Cardiac muscle cell (in vitro differentiated cells and primary cell): Measurements from ENCODE around the gene TFDP1. TPM values are rescaled to one million over a fixed set of nuclear protein-coding genes. Genes with fewer than 3 reads are reported as not detected.

ENCODE experiments used
- DNase-seq, 2 donors: peaks; one replicate each; pipeline versions ENCODE4 v3.0.0 to v3.0.0-alpha.2; 2010 to 2017; ENCODE audit warnings: low read depth in 1 of 2, low spot score in 1 of 2
- H3K27ac ChIP-seq: fragments of 200-600 bp; sonication (generic); 2 replicates; pipeline ENCODE4 v1.5.1; 2016
- H3K27me3 ChIP-seq: fragments of 200-600 bp; sonication (generic); 2 replicates; pipeline ENCODE4 v1.6.0; 2016; ENCODE audit warnings: control low read depth
- H3K36me3 ChIP-seq: fragments of 200-600 bp; sonication (generic); 2 replicates; pipeline ENCODE4 v1.5.1; 2016; ENCODE audit warnings: control low read depth
- H3K4me1 ChIP-seq: fragments of 200-600 bp; sonication (generic); 2 replicates; pipeline ENCODE4 v1.8.1; 2017; ENCODE audit warnings: low read depth, mild to moderate bottlenecking, mixed run types
- H3K4me3 ChIP-seq: fragments of 200-600 bp; sonication (generic); 2 replicates; pipeline ENCODE4 v1.5.1; 2016; ENCODE audit warnings: mild to moderate bottlenecking
- H3K9me3 ChIP-seq: fragments of 200-600 bp; sonication (generic); 2 replicates; pipeline ENCODE4 v1.5.1; 2017; ENCODE audit warnings: low read depth, mild to moderate bottlenecking, control low read depth
- polyA plus RNA-seq: library from polyadenylated mRNA; unstranded; fragments of >200 nt; fragmentation: Nextera tagmentation; extraction: Ambion mirVana; gene quantifications from 2 replicates; pipeline ENCODE4 v1.2.1, GENCODE V29; 2016
- total RNA-seq: library from RNA; depleted of rRNA; stranded (reverse); fragments of >200 nt; gene quantifications from 2 replicates; pipeline ENCODE4 v1.2.3, GENCODE V29; 2016
- TF ChIP-seq, protein P1 (sequence below): IDR thresholded peaks from 2 replicates; pipeline ENCODE4 v1.5.1; 2012; ENCODE audit warnings: low read depth, mild to moderate bottlenecking, low read length

TFDP1 gene
- total and polyA plus RNA-seq, 2 experiments from 2014 or later, result 36.9 to 81.7 TPM

- Histone ChIP-seq H3K4me3 (no peak overlapping the region), H3K36me3 (peaks cover 3% of the 10 kb centered on the region), H3K27me3 (no peaks in the 10 kb centered on the region), H3K4me1 (no peaks in the 10 kb centered on the region), H3K27ac (no peak overlapping the region), H3K9me3 (no peaks in the 10 kb centered on the region)
- no peak for DNase-seq
- TF ChIP-seq, protein P1, sequence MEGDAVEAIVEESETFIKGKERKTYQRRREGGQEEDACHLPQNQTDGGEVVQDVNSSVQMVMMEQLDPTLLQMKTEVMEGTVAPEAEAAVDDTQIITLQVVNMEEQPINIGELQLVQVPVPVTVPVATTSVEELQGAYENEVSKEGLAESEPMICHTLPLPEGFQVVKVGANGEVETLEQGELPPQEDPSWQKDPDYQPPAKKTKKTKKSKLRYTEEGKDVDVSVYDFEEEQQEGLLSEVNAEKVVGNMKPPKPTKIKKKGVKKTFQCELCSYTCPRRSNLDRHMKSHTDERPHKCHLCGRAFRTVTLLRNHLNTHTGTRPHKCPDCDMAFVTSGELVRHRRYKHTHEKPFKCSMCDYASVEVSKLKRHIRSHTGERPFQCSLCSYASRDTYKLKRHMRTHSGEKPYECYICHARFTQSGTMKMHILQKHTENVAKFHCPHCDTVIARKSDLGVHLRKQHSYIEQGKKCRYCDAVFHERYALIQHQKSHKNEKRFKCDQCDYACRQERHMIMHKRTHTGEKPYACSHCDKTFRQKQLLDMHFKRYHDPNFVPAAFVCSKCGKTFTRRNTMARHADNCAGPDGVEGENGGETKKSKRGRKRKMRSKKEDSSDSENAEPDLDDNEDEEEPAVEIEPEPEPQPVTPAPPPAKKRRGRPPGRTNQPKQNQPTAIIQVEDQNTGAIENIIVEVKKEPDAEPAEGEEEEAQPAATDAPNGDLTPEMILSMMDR, result no peak
These were observed 32.5 kb upstream of the TFDP1 start for GRCh38 chr13:113552079-113552478.

DNA sequence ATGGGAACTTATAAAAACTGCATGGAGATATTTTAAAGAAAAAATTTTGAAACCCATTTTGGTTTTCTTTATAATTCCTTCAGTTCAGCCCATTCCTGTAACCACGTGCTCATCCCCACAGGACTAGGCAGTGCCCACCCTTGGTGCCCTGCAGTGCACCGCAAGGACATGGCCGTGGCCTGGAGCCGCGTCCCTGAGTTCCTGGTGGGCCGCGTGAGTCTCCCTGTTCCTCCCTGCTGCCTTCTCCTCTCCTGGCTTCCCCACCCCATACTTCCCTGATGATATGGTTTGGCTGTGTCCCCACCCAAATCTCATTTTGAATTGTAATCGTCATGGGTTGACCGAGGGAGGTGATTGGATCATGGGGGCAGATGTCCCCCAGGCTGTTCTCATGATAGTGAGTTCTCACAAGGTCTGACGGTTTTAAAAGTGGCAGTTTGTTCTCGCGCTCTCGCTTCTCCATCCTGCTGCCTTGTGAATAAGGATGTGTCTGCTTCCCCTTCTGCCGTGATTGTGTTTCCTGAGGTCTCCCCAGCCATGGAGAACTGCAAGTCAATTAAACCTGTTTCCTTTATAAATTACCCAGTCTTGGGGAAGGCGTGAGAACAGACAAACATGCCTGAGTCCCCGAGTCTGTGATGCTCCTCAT lies 31.6 kb upstream of the TFDP1 start:
- Histone ChIP-seq H3K4me1 (no peaks in the 10 kb centered on the region), H3K27me3 (no peaks in the 10 kb centered on the region), H3K27ac (no peak overlapping the region), H3K4me3 (no peak overlapping the region), H3K9me3 (no peaks in the 10 kb centered on the region), H3K36me3 (peaks cover 3% of the 10 kb centered on the region)
- TF ChIP-seq, protein P1, result no peak
- DNase-seq, result no peak

DNA sequence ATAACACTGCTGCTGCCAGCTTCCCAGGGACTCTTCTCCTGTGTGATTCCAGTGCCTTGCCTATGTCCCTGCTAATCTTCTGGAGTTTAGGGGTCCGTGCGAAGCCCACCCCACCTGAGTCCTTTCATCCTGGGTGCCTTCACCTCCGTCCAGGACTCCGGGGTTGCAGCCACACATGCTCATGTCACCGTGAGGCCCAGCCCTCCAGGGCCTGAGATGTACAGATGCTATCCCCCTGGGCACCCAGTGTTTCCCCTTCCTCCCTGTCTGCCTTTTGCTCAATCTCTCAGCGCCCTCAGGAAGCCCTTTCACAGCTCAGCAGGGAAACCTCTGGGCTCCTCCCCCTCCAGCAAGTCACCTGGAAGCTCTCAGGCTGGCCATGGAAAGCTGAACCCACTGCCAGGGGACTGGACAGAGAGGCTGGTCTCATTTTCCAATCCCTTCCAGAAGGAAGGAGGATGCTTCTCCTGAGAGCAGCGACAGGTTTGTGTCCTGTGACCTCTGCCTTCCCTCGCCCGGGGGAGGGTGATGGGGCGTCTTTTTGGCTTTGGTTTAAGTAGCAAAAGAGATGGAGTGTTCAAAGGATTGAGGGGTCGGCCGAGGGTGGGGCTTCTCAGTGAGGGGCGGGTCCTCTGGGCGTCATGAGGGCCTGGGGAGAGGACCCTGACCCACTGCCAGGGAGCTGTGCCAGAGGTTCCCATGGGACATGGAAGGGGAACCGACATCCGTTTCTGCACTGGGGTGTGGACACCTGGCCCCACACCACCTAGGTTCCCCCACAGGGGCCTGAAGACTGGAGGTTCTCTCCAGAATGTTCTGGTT lies 30.8 kb upstream of the TFDP1 start:
- Histone ChIP-seq H3K9me3 (no peaks in the 10 kb centered on the region), H3K27ac (no peak overlapping the region), H3K4me1 (no peaks in the 10 kb centered on the region), H3K36me3 (peaks cover 3% of the 10 kb centered on the region), H3K4me3 (no peak overlapping the region), H3K27me3 (no peaks in the 10 kb centered on the region)
- no peak for DNase-seq
- TF ChIP-seq, protein P1, result no peak

- H3K27me3 ChIP-seq, result no peaks in the 10 kb centered on the region
These were observed 30.2 kb upstream of the TFDP1 start for GRCh38 chr13:113554333-113554700.

GRCh38 chr13:113555141-113555540 lies 29.4 kb upstream of the TFDP1 start:
- peaks cover 3% of the 10 kb centered on the region for H3K36me3 ChIP-seq
- H3K4me3 ChIP-seq, result no peak overlapping the region
- H3K4me1 ChIP-seq, result no peaks in the 10 kb centered on the region
- no peaks in the 10 kb centered on the region for H3K9me3 ChIP-seq
- no peaks in the 10 kb centered on the region for H3K27me3 ChIP-seq
- no peak overlapping the region for H3K27ac ChIP-seq
- DNase-seq, result no peak
- TF ChIP-seq, protein P1, result no peak

More at GRCh38 chr13:113554333-113554700, 30.2 kb upstream of the TFDP1 start:
- H3K4me1 ChIP-seq, result no peaks in the 10 kb centered on the region
- no peak overlapping the region for H3K4me3 ChIP-seq
- no peaks in the 10 kb centered on the region for H3K9me3 ChIP-seq
- H3K36me3 ChIP-seq, result peaks cover 3% of the 10 kb centered on the region
- no peak overlapping the region for H3K27ac ChIP-seq
- TF ChIP-seq, protein P1, result no peak
- DNase-seq, result no peak
